ENCODE data around the gene RPA1. TPM values are rescaled to one million over a fixed set of nuclear protein-coding genes. Genes with fewer than 3 reads are reported as not detected.

RPA1 gene
- total and polyA plus RNA-seq, 10 of the 15 experiments (the other 5 are each of a cell fraction or from before 2014, with no cell fraction given) = 35.9 to 198 (median 71.2) TPM

DNA sequence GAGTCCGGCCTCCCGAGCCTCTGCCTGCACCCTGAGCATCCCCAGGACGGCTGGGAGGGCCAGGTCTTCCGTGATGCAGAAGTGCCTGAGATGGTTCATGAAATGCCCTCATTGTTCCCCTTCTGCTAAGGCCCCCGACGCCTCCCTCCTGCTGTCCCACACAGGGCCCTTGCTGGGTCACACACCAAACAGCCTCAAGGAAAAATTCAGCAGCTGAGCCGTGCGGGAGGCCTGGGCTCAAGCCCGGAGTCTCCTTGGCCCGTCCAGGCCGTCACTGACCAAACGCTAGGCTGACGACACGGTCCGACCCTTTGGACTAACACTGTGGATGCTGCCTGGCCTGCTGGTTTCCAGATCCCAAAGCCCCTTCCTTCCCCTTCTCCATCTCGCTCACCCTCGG, 105.1 kb downstream of the RPA1 start:
- POLR2A ChIA-PET = no interaction called here
- SMC1A ChIA-PET (ENCODE audit: uncharacterized antibody, unreplicated experiment) = no interaction called here
- Histone ChIP-seq H3K4me3 (no peak overlapping the region), H4K20me1 (ENCODE audit: control insufficient read depth, insufficient read depth) (no peaks in the 10 kb centered on the region), H3K36me3 (ENCODE audit: control insufficient read depth in 2 of 2, insufficient read depth in 2 of 2, low read length in 1 of 2) (no peaks in the 10 kb centered on the region), H3K9me3 (replicated peaks; ENCODE audit: control insufficient read depth, insufficient read depth, low read length) (no peaks in the 10 kb centered on the region), H3K9ac (ENCODE audit: control insufficient read depth, insufficient read depth, low read length) (no peak overlapping the region), H3K27ac (ENCODE audit: control insufficient read depth, insufficient read depth) (no peak overlapping the region), H3K4me1 (ENCODE audit: control insufficient read depth, insufficient read depth, low read length) (no peaks in the 10 kb centered on the region), H3K79me2 (ENCODE audit: control insufficient read depth, insufficient read depth, low read length) (no peaks in the 10 kb centered on the region), H3K27me3 (replicated peaks in 1 of 2; ENCODE audit: control insufficient read depth in 2 of 2, insufficient read depth in 2 of 2, low read length in 1 of 2) (no peaks in the 10 kb centered on the region), H3K4me2 (ENCODE audit: control insufficient read depth, insufficient read depth) (no peak overlapping the region), H2AFZ (ENCODE audit: control insufficient read depth, low read depth, low read length) (no peak overlapping the region)
- DNase-seq (ENCODE audit: low read depth, low spot score) (no peak), ATAC-seq (no peak), FAIRE-seq (no peak)
- TF ChIP-seq SMAD1 (IDR thresholded peaks at IDR 0.05; ENCODE audit: low read depth, partially characterized antibody) = no peak
- TF ChIP-seq, protein P1, sequence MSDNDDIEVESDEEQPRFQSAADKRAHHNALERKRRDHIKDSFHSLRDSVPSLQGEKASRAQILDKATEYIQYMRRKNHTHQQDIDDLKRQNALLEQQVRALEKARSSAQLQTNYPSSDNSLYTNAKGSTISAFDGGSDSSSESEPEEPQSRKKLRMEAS (IDR thresholded peaks at IDR 0.05; ENCODE audit: low read depth, low read length) = no peak
- no peak for TF ChIP-seq CHD2 (IDR thresholded peaks at IDR 0.05; ENCODE audit: borderline replicate concordance, low read depth, low read length)
- TF ChIP-seq, protein P2, sequence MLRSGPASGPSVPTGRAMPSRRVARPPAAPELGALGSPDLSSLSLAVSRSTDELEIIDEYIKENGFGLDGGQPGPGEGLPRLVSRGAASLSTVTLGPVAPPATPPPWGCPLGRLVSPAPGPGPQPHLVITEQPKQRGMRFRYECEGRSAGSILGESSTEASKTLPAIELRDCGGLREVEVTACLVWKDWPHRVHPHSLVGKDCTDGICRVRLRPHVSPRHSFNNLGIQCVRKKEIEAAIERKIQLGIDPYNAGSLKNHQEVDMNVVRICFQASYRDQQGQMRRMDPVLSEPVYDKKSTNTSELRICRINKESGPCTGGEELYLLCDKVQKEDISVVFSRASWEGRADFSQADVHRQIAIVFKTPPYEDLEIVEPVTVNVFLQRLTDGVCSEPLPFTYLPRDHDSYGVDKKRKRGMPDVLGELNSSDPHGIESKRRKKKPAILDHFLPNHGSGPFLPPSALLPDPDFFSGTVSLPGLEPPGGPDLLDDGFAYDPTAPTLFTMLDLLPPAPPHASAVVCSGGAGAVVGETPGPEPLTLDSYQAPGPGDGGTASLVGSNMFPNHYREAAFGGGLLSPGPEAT (IDR thresholded peaks at IDR 0.05; ENCODE audit: low read depth) = no peak
- no peak for TF ChIP-seq SRF (IDR thresholded peaks at IDR 0.05; ENCODE audit: low read depth in 2 of 2, low read length in 2 of 2)
- TF ChIP-seq, protein P3, sequence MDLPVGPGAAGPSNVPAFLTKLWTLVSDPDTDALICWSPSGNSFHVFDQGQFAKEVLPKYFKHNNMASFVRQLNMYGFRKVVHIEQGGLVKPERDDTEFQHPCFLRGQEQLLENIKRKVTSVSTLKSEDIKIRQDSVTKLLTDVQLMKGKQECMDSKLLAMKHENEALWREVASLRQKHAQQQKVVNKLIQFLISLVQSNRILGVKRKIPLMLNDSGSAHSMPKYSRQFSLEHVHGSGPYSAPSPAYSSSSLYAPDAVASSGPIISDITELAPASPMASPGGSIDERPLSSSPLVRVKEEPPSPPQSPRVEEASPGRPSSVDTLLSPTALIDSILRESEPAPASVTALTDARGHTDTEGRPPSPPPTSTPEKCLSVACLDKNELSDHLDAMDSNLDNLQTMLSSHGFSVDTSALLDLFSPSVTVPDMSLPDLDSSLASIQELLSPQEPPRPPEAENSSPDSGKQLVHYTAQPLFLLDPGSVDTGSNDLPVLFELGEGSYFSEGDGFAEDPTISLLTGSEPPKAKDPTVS (IDR thresholded peaks at IDR 0.05; ENCODE audit: low read depth, low read length) = no peak
- TF ChIP-seq ZNF217 (IDR thresholded peaks at IDR 0.05) = no peak
- BruUV-seq (replicated peaks) = no TSS peak
- CTCF ChIA-PET = no interaction called here
- intact Hi-C loops (cut with micrococcal nuclease; ENCODE audit: unreplicated experiment) = no loop called here
- in situ Hi-C loops (cut with MboI) = no loop called here
- WGBS (ENCODE audit: insufficient coverage, insufficient replicate concordance, low lambda C conversion rate, missing lambda C conversion rate) = 36% methylated on average over 17 of the region's 17 CpGs
- RAD21 ChIA-PET (ENCODE audit: unreplicated experiment) = no interaction called here
